Measurements from ENCODE around the gene SGF29. TPM values are rescaled to one million over a fixed set of nuclear protein-coding genes. Genes with fewer than 3 reads are reported as not detected.
"Not testable (repeated sequence)": the region's sequence is repeated elsewhere in the genome, so short reads cannot be mapped to it uniquely, and the experiment has no call there.

SGF29 gene
- total and polyA plus RNA-seq, 7 donors: 13.2 to 58.7 (median 38.5) TPM

DNA sequence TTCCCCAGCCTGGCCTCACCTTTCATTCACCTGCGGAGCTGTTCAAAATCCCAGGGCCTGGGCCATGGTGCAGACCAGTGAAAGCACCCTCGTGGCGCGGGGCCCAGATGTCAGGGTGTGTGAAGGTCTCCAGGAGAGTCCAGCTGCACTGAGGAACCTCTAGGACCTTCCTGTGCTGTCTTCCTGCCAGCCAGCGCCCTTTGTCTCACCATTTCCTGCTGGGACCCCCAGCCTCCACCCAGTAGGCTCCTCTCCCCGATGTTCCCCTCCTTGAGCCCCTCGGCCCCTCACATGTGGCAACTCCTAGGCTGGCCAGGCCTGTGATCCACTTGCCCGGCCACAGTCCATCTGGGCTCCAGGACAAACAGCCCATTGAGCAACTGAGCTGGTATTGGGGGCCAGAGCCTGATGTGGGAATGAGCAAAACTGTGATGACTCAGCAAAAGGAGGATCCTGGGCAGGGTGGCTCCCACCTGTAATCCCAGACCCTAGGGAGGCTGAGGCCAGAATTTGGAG lies 42.5 kb downstream of the SGF29 start:
- Histone ChIP-seq H3K4me3 (no peak overlapping the region), H3K4me1 (peaks cover 0 to 6% (median 2%) of the 10 kb centered on the region in 4 donors), H3K27me3 (no peaks in the 10 kb centered on the region), H3K27ac (no peak overlapping the region), H3K36me3 (peaks cover 0 to 6% (median 2%) of the 10 kb centered on the region in 4 donors), H3K9me3 (no peaks in the 10 kb centered on the region)
- TF ChIP-seq EP300 (IDR thresholded peaks at IDR 0.05): no peak
- no peak for TF ChIP-seq CTCF (IDR thresholded peaks at IDR 0.05)
- no peak for TF ChIP-seq POLR2A (IDR thresholded peaks at IDR 0.05)
- DNase-seq: no peak
- intact Hi-C loops (cut with DNase I): no loop called here
- WGBS, 2 donors: 79 to 82% methylated on average over 8 of the region's 8 CpGs

- no peaks in the 10 kb centered on the region for H3K36me3 ChIP-seq
- H3K27me3 ChIP-seq: no peaks in the 10 kb centered on the region
- H3K27ac ChIP-seq: no peak within 1 kb of the TSS
- intact Hi-C loops (cut with DNase I): no loop called here
- peaks cover 0 to 6% (median 2%) of the 10 kb centered on the region in 4 donors for H3K4me1 ChIP-seq
- no peaks in the 10 kb centered on the region for H3K9me3 ChIP-seq
- no peak within 1 kb of the TSS for H3K4me3 ChIP-seq
- no peak for DNase-seq
- TF ChIP-seq POLR2AphosphoS5 (IDR thresholded peaks at IDR 0.05) (no peak), POLR2A (IDR thresholded peaks at IDR 0.05) (no peak), EP300 (IDR thresholded peaks at IDR 0.05) (no peak), CTCF (IDR thresholded peaks at IDR 0.05) (no peak)
- 18 to 44% methylated on average over 11 of the region's 11 CpGs for WGBS, 2 donors
These were observed 43.3 kb downstream of the SGF29 start, which contains the start of gene SULT1A2 for GRCh38 chr16:28596840-28597691. Gene SULT1A2 (minus strand): TSS chr16:28597050. CDS start chr16:28595930, 1,120 bp downstream.

DNA sequence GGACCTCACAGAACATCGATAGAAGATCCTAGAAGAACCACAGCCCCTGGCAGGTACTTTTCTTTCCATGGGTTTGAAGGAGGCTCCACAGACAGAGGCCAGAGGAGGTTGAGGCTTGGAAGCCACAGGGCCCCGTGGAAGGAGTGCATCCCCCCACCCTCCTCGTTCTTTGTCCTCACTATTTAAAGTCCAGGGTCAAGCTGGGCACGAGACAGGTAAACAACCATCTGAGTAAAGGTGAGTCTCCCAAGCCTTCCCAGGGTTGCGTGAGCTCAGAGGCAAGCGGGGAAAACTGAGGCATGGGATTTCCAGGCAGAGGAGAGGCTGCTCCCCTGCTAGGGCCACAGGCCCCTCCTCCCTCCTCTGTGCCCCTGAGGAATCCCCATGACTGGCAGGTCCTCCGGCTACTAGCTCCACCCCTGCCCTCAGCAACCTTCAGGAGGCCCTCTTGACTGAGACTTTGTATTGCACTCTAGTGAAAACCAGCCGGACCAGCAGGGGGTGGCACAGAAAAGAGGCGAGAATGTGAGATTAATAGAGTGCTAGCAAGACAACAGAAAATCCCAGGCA lies 44.1 kb downstream of the SGF29 start:
- no peak for TF ChIP-seq POLR2AphosphoS5 (IDR thresholded peaks at IDR 0.05)
- no peak for TF ChIP-seq EP300 (IDR thresholded peaks at IDR 0.05)
- no peak for TF ChIP-seq POLR2A (IDR thresholded peaks at IDR 0.05)
- TF ChIP-seq CTCF (IDR thresholded peaks at IDR 0.05): no peak

GRCh38 chr16:28599377-28600285 lies 45.9 kb downstream of the SGF29 start:
- H3K4me3 ChIP-seq; H3K4me1 ChIP-seq; H3K27ac ChIP-seq; H3K9me3 ChIP-seq; intact Hi-C loops (cut with DNase I); DNase-seq; H3K27me3 ChIP-seq; H3K36me3 ChIP-seq: not testable (repeated sequence)
- no CpG with 5 or more reads among the region's 17 CpGs for WGBS, 2 donors

More for the DNA sequence above, 44.1 kb downstream of the SGF29 start:
- intact Hi-C loops (cut with DNase I): no loop called here
- 62 to 75% methylated on average over 9 of the region's 9 CpGs for WGBS, 2 donors
- Histone ChIP-seq H3K9me3 (no peaks in the 10 kb centered on the region), H3K36me3 (no peaks in the 10 kb centered on the region), H3K4me1 (peaks cover 0 to 6% (median 2%) of the 10 kb centered on the region in 4 donors), H3K4me3 (no peak overlapping the region), H3K27me3 (no peaks in the 10 kb centered on the region), H3K27ac (no peak overlapping the region)
- DNase-seq: no peak

GRCh38 chr16:28600965-28601364 lies 47.2 kb downstream of the SGF29 start:
- WGBS, 2 donors: 43 to 48% methylated on average over 10 to 13 of the region's 20 CpGs

GRCh38 chr16:28601589-28601988 lies 47.9 kb downstream of the SGF29 start:
- 89 to 91% methylated on average over 12 of the region's 13 CpGs for WGBS, 2 donors
- H3K9me3 ChIP-seq; H3K4me3 ChIP-seq; H3K27ac ChIP-seq; H3K4me1 ChIP-seq; H3K27me3 ChIP-seq; H3K36me3 ChIP-seq; intact Hi-C loops (cut with DNase I): not testable (repeated sequence)
- DNase-seq: peak; percentile 45

More at GRCh38 chr16:28600965-28601364, 47.2 kb downstream of the SGF29 start:
- H3K4me1 ChIP-seq; intact Hi-C loops (cut with DNase I); H3K27me3 ChIP-seq; H3K4me3 ChIP-seq; H3K36me3 ChIP-seq; H3K9me3 ChIP-seq; H3K27ac ChIP-seq; DNase-seq: not testable (repeated sequence)

DNA sequence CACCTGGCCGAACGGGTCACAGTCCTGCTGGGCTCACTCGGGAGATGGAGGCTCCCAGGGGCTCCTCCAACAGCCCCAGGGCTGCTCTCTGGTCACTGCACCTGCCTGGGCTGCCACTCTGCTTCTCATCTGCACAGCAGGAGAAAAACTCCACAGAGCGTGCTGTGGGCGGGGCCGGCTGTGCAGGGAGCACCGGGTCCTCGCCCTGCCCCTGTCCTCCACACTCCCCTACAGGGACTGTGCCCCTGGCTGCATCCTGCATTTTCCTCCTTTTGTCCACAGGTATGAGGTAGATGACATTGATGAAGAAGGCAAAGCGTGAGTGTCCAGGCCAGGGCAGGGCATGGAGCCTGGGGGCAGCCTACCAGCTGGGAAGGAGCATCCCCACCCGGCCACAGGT lies 48.3 kb downstream of the SGF29 start:
- peak; percentile 19 for DNase-seq
- 49 to 84% methylated on average over 5 of the region's 10 CpGs for WGBS, 2 donors
- H3K27me3 ChIP-seq; H3K36me3 ChIP-seq; intact Hi-C loops (cut with DNase I); H3K9me3 ChIP-seq; H3K4me3 ChIP-seq; H3K4me1 ChIP-seq; H3K27ac ChIP-seq: not testable (repeated sequence)
